K562 (cell line): ENCODE results near the gene HELZ. TPM values are rescaled to one million over a fixed set of nuclear protein-coding genes. Genes with fewer than 3 reads are reported as not detected.
A peak's percentile ranks its signal among the peaks of the same experiment; 100 is the strongest.

Experiments used
- ATAC-seq: fragments of 200-7000 bp; cut with Tn5 transposase; 3 replicates; pipeline ENCODE4 v1.9.1; 2020; ENCODE audit warnings: moderate library complexity
- BruUV-seq: library from RNA; stranded (reverse); fragments of 400-500 nt; replicated peaks from 2 replicates; lab custom pipeline; 2021; lab: Mats Ljungman, UMichigan
- CTCF ChIA-PET: fragments of 300-600 bp; formaldehyde crosslinking; extraction: SDS; loops from one replicate; lab custom pipeline; 2021; ENCODE audit warnings: low intra/inter-chr PET ratio; lab: Yijun Ruan, JAX
- POLR2A ChIA-PET: fragments of 300-600, 350-650 bp; sonication (Branson Sonifier 250); formaldehyde crosslinking; extraction: SDS; loops from one replicate; lab custom pipeline; 2021; ENCODE audit warnings: antibody characterized with exemption, inconsistent platforms; lab: Yijun Ruan, JAX
- DNase-seq, 4 experiments: peaks; one replicate each; pipeline versions ENCODE4 v3.0.0 to v3.0.0-alpha.2; 2011 to 2018; ENCODE audit warnings: low spot score in 3 of 4, mixed read lengths in 3 of 4; ENCODE audit errors: extremely low read depth in 1 of 4
- FAIRE-seq: peaks from 2 replicates; lab custom pipeline; 2011; peaks lifted over from hg19 to GRCh38; lab: Jason Lieb, UNC
- H2AFZ ChIP-seq: 2 replicates; pipeline ENCODE4 v1.6.0; 2011; ENCODE audit warnings: low read depth, low read length, control low read depth, inconsistent platforms
- H3K27ac ChIP-seq: fragments of 200-600 bp; 3 replicates; pipeline ENCODE4 v1.8.0; 2011; ENCODE audit warnings: low read depth, mild to moderate bottlenecking, control low read depth, inconsistent platforms, low read length, moderate library complexity, mixed read lengths; ENCODE audit errors: extremely low read depth
- H3K27me3 ChIP-seq, 2 experiments: fragments of 300-600 bp in 1 of 2; 2 replicates in 1 of 2; 3 replicates in 1 of 2; pipeline versions ENCODE4 v1.6.0 to v1.8.0; 2011; ENCODE audit warnings: inconsistent platforms in 2 of 2, low read length in 2 of 2, mild to moderate bottlenecking in 1 of 2, mixed read lengths in 1 of 2, moderate library complexity in 1 of 2; ENCODE audit not compliant: control insufficient read depth in 2 of 2, insufficient read depth in 2 of 2
- H3K36me3 ChIP-seq: fragments of 300-600 bp; 3 replicates; pipeline ENCODE4 v1.8.0; 2011; ENCODE audit warnings: mild to moderate bottlenecking, low read length, inconsistent platforms; ENCODE audit not compliant: control insufficient read depth, insufficient read depth
- H3K4me1 ChIP-seq, 2 experiments: fragments of 200-600 bp in 1 of 2; replicated peaks in 1 of 2; 2 replicates in 1 of 2; 3 replicates in 1 of 2; pipeline versions ENCODE4 v1.5.1 to v1.8.0; 2011; ENCODE audit warnings: inconsistent platforms in 2 of 2, low read length in 2 of 2, mild to moderate bottlenecking in 1 of 2, mixed read lengths in 1 of 2, moderate library complexity in 1 of 2; ENCODE audit not compliant: control insufficient read depth in 2 of 2, insufficient read depth in 2 of 2
- H3K4me2 ChIP-seq: 2 replicates; pipeline ENCODE4 v1.6.1; 2011; ENCODE audit warnings: low read length, control low read depth, inconsistent platforms, mixed read lengths; ENCODE audit not compliant: insufficient read depth
- H3K4me3 ChIP-seq: fragments of 200-600 bp; sonication (generic), shearing (Covaris generic); 2 replicates; pipeline ENCODE4 v1.5.1; 2016; ENCODE audit warnings: control low read depth, inconsistent platforms
- H3K79me2 ChIP-seq: fragments of 200-600 bp; 3 replicates; pipeline ENCODE4 v1.8.0; 2011; ENCODE audit warnings: low read length, inconsistent platforms; ENCODE audit not compliant: control insufficient read depth, insufficient read depth
- H3K9ac ChIP-seq, 2 experiments: 2 replicates each; pipeline versions ENCODE4 v1.6.0 to v1.6.1; 2011; ENCODE audit warnings: low read depth in 2 of 2, low read length in 2 of 2, control low read depth in 1 of 2, inconsistent platforms in 1 of 2, mild to moderate bottlenecking in 1 of 2, mixed read lengths in 1 of 2; ENCODE audit not compliant: insufficient read depth in 1 of 2
- H3K9me1 ChIP-seq: one replicate; pipeline ENCODE4 v1.6.0; 2011; ENCODE audit warnings: inconsistent platforms, mild to moderate bottlenecking, low read length, moderate library complexity; ENCODE audit not compliant: control insufficient read depth, insufficient read depth
- H3K9me3 ChIP-seq: replicated peaks from 2 replicates; pipeline ENCODE4 v1.5.1; 2011; ENCODE audit warnings: low read depth, low read length, inconsistent platforms; ENCODE audit not compliant: control insufficient read depth, insufficient read depth
- H4K20me1 ChIP-seq: replicated peaks from 2 replicates; pipeline ENCODE4 v1.6.1; 2011; ENCODE audit warnings: low read length, inconsistent platforms, mixed read lengths; ENCODE audit not compliant: control insufficient read depth, insufficient read depth
- FOXP1 ChIP-seq: sonication (generic); formaldehyde crosslinking; IDR thresholded peaks from 2 replicates; pipeline ENCODE4 v1.8.0; 2022; ENCODE audit warnings: mild to moderate bottlenecking, missing genetic modification reagents
- POLR3A ChIP-seq: IDR thresholded peaks from 2 replicates; pipeline ENCODE4 v1.6.1; 2011; ENCODE audit warnings: borderline replicate concordance, mild to moderate bottlenecking, moderate library complexity; ENCODE audit not compliant: insufficient read length, insufficient read depth; ENCODE audit errors: extremely low read depth
- RB1 ChIP-seq: fragments of 450-650 bp; IDR thresholded peaks from 2 replicates; pipeline ENCODE4 v1.6.1; 2017; ENCODE audit warnings: low read depth, mild to moderate bottlenecking
- RBBP5 ChIP-seq: fragments of 200-600 bp; sonication (generic); IDR thresholded peaks from 2 replicates; pipeline ENCODE4 v1.6.1; 2012; ENCODE audit warnings: borderline replicate concordance, mild to moderate bottlenecking, low read length, control low read depth, inconsistent platforms; ENCODE audit not compliant: insufficient read depth, poor library complexity, severe bottlenecking
- SIRT6 ChIP-seq: IDR thresholded peaks from one replicate; pipeline ENCODE4 v1.6.1; 2012; ENCODE audit warnings: low read depth, mild to moderate bottlenecking, control low read depth, inconsistent platforms, low read length, moderate library complexity
- ZFP30 ChIP-seq: fragments of 250-450 bp; sonication (Bioruptor Pico); IDR thresholded peaks from 2 replicates; pipeline ENCODE4 v1.8.0; 2022; ENCODE audit warnings: moderate library complexity, mild to moderate bottlenecking, inconsistent platforms, borderline replicate concordance
- WGBS: fragments of 100-300 bp; shearing (Covaris generic); methylation state at CpG from one replicate; pipeline ENCODE4 v1.1.6; 2016; ENCODE audit warnings: low coverage, mixed read lengths; ENCODE audit not compliant: insufficient coverage; ENCODE audit errors: missing lambda C conversion rate; 5-methylcytosine and 5-hydroxymethylcytosine counted together
- in situ Hi-C: fragments of 300-500 bp; cut with MboI; formaldehyde crosslinking; loops from 4 replicates; pipeline ENCODE4 v1.15.0; 2018; ENCODE audit warnings: inconsistent platforms, mixed read lengths
- intact Hi-C: fragments of 100-400 bp; cut with micrococcal nuclease; formaldehyde crosslinking; loops from 2 replicates; pipeline ENCODE4 v1.14.2; 2022
- polyA plus RNA-seq, 8 experiments: library from polyadenylated mRNA; depleted of rRNA in 4 of 8; stranded (reverse) in 5 of 8; unstranded in 3 of 8; fragments of >200 nt; fragmentation: Nextera tagmentation in 2 of 8; fragmentation: Illumina TruSeq in 1 of 8; extraction: Ambion mirVana in 2 of 8; extraction: Trizol in 1 of 8; gene quantifications; 2 replicates each; pipeline versions ENCODE4 v1.2.1 to v1.2.3, GENCODE V29; 2011 to 2014; ENCODE audit warnings: inconsistent platforms in 1 of 8, missing spikeins in 1 of 8
- total RNA-seq, 7 experiments: library from RNA; depleted of rRNA in 6 of 7; stranded (reverse); fragments of >200 nt in 6 of 7; fragmentation: Illumina TruSeq in 2 of 7; extraction: Trizol in 2 of 7; gene quantifications; 2 replicates each; pipeline versions ENCODE4 v1.2.1 to v1.2.3, GENCODE V29; 2011 to 2021; ENCODE audit warnings: low replicate concordance in 1 of 7
- TF ChIP-seq, protein P1 (sequence below): IDR thresholded peaks from 3 replicates; pipeline ENCODE4 v1.6.1; 2011; ENCODE audit warnings: borderline replicate concordance, mild to moderate bottlenecking, moderate library complexity; ENCODE audit not compliant: insufficient read length; ENCODE audit errors: extremely low read depth

The HELZ gene
- total and polyA plus RNA-seq, 9 of the 15 experiments (the other 6 are each of a cell fraction or from before 2014, with no cell fraction given): 5.2 to 39.8 (median 17.3) TPM

DNA sequence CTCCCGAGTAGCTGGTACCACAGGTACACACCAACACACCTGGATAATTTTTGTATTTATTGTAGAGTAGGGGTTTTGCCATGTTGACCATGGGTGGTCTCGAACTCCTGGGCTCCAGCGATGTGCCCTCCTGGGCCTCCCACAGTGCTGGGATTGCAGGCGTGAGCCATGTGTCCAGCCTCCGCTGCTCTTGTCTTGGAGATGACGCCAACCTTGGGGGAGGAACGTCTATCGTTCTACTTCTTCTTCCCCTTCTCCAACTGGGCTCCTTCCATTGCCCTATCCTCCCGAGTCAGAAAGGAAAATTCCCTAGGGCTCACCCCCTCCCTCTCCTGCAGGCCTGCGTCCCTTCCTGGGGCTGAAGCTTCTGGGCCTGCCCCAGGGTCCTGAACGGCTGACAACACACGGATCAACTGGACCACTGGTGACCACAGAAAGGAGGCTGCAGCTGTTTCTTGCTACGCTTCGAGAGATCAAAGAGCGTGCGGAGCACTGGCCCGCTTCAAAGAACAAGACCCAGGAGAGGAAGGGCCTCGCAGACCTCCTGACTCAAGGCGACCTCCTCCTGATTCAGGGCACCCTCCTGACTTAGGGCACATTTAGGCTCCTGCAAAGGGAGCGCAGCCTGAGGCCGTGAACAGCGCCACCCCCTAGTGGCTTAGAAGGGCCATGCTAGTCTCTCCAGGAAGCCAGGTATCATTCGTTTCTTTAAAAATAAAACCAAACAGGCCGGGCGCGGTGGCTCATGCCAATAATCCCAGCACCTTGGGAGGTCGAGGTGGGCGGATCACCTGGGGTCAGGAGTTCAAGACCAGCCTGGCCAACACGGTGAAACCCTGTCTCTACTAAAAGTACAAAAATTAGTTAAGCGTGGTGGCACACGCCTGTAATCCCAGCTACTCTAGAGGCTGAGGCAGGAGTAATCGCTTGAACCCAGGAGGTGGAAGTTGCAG lies 48.5 kb upstream of the HELZ start (continued):
- no peak for TF ChIP-seq RBBP5
- peak; percentile 53; the same call in 1 of the 2 replicates for TF ChIP-seq RB1
- TF ChIP-seq POLR3A: no peak
- TF ChIP-seq, all 486 proteins: peak for 20

DNA sequence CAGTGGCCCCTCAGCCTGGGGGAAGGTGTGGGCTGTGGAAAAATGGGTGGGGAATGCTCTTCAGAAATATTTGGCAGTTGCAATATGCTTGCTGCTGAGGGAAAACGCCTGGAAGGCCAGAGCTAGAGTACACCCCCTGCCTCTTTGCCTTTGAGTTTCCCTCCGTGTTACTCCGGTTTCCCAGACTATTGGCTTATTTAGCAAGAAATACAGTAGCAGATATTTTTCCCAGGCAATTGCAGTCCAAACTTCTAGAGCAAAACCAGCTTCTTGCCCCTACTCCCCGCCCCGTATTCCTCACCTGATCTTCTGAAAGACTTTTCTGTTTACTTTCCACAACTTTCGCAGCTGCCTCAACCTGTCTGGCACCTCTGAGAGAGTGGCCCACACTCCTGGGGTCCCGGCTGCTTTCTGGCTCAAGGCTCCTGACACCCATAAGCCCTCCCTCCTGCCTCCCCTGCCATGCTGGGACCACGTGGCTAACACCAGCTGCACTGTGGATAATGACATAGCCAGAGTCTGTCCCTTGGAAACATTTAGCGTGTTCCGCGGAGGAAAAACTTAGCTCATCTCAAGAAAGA lies 45.8 kb upstream of the HELZ start:
- no peak overlapping the region for H3K9ac ChIP-seq
- intact Hi-C loops (no loop called here), in situ Hi-C loops (no loop called here)
- TF ChIP-seq, protein P1, sequence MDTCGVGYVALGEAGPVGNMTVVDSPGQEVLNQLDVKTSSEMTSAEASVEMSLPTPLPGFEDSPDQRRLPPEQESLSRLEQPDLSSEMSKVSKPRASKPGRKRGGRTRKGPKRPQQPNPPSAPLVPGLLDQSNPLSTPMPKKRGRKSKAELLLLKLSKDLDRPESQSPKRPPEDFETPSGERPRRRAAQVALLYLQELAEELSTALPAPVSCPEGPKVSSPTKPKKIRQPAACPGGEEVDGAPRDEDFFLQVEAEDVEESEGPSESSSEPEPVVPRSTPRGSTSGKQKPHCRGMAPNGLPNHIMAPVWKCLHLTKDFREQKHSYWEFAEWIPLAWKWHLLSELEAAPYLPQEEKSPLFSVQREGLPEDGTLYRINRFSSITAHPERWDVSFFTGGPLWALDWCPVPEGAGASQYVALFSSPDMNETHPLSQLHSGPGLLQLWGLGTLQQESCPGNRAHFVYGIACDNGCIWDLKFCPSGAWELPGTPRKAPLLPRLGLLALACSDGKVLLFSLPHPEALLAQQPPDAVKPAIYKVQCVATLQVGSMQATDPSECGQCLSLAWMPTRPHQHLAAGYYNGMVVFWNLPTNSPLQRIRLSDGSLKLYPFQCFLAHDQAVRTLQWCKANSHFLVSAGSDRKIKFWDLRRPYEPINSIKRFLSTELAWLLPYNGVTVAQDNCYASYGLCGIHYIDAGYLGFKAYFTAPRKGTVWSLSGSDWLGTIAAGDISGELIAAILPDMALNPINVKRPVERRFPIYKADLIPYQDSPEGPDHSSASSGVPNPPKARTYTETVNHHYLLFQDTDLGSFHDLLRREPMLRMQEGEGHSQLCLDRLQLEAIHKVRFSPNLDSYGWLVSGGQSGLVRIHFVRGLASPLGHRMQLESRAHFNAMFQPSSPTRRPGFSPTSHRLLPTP: no peak
- TF ChIP-seq FOXP1 (CRISPR knock-in tag) (no peak), SIRT6 (no peak), ZFP30 (no peak)
- H4K20me1 ChIP-seq: no peaks in the 10 kb centered on the region
- H3K79me2 ChIP-seq: no peaks in the 10 kb centered on the region
- no peaks in the 10 kb centered on the region for H3K9me3 ChIP-seq
- H3K4me2 ChIP-seq: no peak overlapping the region
- H3K36me3 ChIP-seq: no peaks in the 10 kb centered on the region
- no peaks in the 10 kb centered on the region for H3K27me3 ChIP-seq
- DNase-seq: no peak
- ChIA-PET CTCF (no interaction called here), POLR2A (interaction anchor here (0.6 kb wide), 1 partner anchor 313 kb away, joined by 3 read pairs; no protein-coding TSS in a partner anchor)
- WGBS: 65% methylated on average over 11 of the region's 11 CpGs
- no peaks in the 10 kb centered on the region for H3K9me1 ChIP-seq
- FAIRE-seq: no peak
- peaks cover 0 to 8% of the 10 kb centered on the region in 2 experiments; a peak in 1 of 5 replicates for H3K4me1 ChIP-seq
- H3K27ac ChIP-seq: no peak overlapping the region
- no TSS peak for BruUV-seq
- no peak overlapping the region for H3K4me3 ChIP-seq
- no peak for ATAC-seq
- H2AFZ ChIP-seq: peak overlapping the region; percentile 66; the same call in 1 of the 2 replicates
